ENCODE results near the gene HEATR5A.

DNA sequence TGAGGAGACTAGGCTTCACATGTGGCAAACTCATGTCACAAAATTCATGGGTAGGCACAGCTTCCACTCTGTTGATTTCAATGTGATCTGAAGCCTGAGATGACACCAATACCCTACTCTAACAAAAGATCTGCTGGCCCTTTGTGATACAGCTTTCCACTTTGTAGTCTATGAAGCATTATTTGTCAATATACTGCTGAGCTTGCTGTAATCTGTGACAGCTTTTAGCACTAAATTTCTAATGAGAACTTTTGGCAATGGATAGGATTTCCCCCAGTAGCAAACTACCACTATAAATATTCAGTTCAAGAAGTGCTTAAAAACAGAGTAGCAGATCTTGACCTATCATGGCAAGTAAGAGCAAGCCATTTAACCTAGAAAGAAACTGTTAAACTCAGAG is 5.6 kb upstream of the HEATR5A start:
- TF ChIP-seq, protein P1, sequence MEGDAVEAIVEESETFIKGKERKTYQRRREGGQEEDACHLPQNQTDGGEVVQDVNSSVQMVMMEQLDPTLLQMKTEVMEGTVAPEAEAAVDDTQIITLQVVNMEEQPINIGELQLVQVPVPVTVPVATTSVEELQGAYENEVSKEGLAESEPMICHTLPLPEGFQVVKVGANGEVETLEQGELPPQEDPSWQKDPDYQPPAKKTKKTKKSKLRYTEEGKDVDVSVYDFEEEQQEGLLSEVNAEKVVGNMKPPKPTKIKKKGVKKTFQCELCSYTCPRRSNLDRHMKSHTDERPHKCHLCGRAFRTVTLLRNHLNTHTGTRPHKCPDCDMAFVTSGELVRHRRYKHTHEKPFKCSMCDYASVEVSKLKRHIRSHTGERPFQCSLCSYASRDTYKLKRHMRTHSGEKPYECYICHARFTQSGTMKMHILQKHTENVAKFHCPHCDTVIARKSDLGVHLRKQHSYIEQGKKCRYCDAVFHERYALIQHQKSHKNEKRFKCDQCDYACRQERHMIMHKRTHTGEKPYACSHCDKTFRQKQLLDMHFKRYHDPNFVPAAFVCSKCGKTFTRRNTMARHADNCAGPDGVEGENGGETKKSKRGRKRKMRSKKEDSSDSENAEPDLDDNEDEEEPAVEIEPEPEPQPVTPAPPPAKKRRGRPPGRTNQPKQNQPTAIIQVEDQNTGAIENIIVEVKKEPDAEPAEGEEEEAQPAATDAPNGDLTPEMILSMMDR (IDR thresholded peaks at IDR 0.05) = no peak
- TF ChIP-seq POLR2A (IDR thresholded peaks at IDR 0.05) = no peak

All from right lobe of liver (tissue), 4 donors.